8988T (cell line): Measurements from ENCODE around the gene TRPM8.
A peak's percentile ranks its signal among the peaks of the same experiment; 100 is the strongest.
"Not testable (repeated sequence)": the region's sequence is repeated elsewhere in the genome, so short reads cannot be mapped to it uniquely, and the experiment has no call there.

Experiments
- DNase-seq: peaks from one replicate; pipeline ENCODE4 v3.0.0; 2011

Gene TRPM8

DNA sequence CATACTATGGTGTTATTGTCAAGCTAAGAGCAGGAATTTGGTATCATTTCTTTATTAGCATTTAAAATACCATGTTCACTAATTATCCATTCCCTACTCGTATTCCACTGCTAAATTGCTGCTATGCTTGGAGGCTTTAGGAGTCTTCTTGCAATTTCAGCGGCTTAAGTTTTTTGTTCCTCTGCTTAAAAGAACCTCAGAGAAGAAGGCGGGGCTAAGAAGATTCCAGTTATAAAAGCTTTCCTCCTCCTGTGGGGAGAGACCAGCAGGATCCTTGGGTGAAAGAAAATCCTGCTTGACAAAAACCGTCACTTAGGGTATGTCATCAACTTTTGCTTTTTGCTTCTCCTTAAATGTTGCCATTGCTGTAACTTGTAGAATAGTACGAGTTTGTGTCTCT lies at the start of gene TRPM8:
TRPM8 (plus strand) TSS at position 258 of the 400 bp plus-strand sequence. CDS start 9,165 bp downstream, outside the sequence.
- no peak for DNase-seq

DNA sequence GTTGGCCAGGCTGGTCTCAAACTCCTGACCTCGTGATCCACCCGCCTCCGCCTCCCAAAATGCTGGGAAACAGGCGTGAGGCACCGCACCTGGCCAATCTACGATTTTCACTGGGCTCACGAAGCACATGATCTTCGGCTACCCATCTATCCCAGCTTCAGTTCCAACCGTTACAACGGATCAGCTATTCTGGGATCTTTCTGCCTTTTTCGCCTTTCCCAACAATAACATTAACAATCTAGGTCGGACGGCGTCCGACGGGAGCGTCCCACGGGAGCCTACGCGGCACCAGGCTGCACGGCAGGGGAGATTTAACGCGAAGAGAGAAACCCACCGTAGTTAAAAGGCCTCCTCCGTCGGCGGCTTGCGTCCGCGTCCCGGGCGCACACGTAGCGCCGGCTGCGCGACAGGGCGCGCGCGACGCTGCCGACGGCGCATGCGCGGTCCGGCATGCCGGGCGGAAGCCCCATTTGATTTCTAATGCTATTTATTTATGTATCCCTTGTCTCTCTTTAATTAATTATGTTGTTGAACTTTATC lies 49.1 kb upstream of the TRPM8 start, which contains the start of gene MSL3B:
MSL3B (minus strand) TSS at position 394 of the 540 bp plus-strand sequence.
- peak; percentile 49 for DNase-seq

DNA sequence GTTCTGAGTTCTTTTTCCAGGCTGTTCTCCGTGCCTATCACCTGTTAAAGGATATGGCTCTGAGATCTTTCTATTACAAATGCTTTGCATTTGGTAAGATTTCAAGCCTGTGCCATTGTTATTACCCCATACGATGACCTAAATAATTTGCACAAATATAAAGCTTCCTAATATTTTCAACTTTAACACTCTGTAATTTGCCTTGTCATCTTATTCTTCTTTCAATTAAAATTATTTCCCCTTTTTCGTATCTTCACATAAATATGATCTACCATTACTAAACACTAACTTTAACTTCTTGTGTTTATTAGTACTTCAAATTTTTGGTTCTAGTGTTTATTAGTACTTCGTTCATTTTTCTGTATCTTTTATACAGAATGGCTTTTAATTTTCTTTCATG lies 45.7 kb upstream of the TRPM8 start:
- DNase-seq, result no peak

DNA sequence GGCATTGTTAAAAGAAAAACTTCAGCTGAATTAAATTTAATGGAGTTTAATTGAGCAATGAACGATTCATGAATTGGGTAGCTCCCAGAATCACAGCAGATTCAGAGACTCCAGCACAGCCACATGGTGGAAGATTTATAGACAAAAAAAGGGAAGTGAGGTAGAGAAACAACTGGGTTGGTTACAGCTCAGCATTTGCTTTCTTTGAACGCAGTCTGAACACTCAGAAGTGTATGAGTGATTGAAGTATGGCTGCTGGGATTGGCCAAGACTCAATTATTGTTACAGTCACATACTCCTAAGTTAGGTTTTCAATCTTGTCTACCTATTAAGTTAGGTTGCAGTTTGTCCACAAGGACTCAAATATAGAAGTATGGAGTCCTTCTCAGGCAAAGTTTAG lies 45.0 kb upstream of the TRPM8 start:
- DNase-seq, result not testable (repeated sequence)

DNA sequence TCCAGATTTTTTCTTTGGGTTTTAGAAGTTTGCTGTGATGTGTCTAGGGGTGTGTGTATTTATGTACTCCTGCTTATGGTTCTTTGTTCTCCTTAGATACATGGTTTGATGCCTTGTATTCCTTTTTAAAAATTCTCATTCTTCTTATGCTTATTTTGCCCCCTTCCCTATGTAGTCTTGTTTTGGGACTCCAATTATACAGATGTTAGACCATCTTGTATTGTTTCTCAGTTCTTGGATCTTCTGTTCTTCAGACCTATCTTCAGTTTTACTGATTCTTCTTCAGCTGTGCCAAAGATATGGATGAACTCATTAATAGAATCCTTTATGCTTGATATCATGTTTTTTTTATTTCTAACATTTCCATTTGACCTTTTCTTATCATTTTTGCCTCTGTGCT lies 34.8 kb upstream of the TRPM8 start:
- no peak for DNase-seq

DNA sequence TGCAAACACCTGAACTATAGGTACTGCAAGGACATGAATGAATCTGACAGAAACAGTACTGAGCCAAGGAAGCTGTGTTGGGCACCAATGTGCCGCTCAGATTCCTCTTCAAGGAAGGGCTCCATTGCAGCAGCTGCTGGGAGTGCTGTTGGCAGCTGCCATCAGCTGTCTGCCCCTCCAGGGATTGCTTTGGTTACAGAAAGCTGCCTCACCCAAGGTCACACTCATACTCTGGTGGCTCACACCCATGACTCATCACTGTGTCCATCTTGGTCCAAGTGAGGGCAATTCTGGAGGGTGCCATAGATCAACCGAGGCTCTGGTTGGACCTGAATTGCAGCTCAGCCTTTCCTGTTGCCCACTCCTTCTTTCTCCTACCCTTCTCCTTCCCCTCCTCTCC lies 24.4 kb upstream of the TRPM8 start:
- no peak for DNase-seq

DNA sequence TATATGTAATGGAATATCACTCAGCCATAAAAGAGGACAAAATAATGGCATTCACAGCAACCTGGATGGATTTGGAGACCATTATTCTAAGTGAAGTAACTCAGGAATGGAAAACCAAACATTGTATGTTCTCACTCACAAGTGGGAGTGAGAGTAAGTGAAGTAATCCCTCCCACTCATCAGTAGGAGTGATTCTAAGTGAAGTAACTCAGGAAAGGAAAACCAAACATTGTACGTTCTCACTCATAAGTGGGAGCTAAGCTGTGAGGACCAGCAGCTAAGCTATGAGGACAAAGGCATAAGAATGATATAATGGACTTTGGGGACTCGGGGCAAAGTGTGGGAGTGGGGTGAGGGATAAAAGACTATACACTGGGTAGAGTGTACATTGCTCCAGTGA lies 20.9 kb upstream of the TRPM8 start:
- DNase-seq, result not testable (repeated sequence)

DNA sequence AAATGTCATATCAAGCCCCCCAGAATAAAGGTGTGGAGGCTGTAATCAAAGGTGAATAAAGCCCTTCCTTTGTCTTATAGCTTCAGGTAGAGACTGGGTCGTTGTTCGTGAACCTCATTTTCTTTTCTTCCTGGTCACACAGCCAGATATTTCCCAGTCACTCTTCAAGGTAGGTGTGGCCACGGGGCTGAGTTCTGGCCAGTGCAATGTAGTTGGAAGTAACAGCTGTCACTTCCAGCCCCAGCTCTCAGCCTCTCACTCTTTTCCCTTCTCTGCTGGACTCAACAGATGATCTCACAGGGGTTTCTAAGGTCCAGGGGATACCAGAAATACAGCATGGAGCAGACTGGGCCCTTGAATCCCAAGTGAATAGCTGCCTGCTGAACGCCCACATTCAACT lies 15.8 kb upstream of the TRPM8 start:
- DNase-seq, result no peak

DNA sequence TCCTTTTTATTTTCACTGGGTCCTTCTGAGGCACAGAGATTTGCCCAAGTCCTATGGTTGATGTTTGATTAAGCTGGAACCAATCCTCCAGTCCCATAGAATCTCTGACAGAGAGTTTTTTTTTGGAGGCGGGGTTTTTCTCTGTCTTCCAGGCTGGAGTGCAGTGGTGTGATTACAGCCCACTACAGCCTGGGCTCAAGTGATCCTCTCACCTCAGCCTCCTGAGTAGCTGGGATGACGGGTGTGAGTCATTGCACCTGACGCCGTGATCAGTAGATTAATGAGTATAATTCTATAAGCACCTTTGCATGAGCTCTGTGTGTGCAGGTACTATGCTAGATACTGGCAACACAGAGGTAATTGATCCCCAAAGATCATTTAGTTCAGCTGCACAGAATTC lies 15.3 kb upstream of the TRPM8 start:
- no peak for DNase-seq

DNA sequence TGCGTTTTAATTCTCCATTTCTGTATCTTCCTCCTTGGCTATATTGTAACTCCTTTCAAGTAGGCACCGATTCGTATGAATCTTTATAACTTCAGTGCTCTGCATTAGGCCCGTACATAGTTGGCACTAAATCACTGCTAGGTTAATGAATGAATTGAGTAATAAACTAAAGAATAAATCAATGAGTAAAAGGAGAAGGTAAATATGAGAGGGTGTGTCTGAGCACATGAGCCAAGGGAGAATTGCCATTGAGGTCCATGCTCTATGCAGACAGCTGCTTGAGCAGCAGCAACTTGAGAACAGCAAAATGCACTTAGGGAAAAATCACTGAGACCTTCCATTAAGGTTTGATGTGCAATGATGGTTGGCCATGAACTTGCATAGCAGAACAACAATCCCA lies 11.2 kb upstream of the TRPM8 start:
- DNase-seq, result no peak

DNA sequence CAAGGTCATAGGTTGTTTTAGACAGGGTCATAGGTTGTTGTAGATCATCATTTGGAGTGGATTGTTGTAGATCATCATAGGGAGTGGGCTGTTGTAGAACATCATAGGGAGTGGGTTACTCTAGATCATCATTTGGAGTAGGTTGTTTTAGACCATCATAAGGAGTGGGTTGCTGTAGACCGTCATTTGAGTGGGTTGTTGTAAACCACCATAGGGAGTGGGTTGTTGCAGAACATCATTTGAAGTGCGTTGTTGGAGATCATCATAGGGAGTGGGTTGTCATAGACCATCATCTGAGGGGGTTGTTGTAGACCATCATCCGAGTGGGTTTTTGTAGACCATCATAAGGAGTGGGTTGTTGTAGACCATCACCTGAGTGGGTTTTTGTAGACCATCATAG lies 9.5 kb upstream of the TRPM8 start:
- DNase-seq, result no peak

DNA sequence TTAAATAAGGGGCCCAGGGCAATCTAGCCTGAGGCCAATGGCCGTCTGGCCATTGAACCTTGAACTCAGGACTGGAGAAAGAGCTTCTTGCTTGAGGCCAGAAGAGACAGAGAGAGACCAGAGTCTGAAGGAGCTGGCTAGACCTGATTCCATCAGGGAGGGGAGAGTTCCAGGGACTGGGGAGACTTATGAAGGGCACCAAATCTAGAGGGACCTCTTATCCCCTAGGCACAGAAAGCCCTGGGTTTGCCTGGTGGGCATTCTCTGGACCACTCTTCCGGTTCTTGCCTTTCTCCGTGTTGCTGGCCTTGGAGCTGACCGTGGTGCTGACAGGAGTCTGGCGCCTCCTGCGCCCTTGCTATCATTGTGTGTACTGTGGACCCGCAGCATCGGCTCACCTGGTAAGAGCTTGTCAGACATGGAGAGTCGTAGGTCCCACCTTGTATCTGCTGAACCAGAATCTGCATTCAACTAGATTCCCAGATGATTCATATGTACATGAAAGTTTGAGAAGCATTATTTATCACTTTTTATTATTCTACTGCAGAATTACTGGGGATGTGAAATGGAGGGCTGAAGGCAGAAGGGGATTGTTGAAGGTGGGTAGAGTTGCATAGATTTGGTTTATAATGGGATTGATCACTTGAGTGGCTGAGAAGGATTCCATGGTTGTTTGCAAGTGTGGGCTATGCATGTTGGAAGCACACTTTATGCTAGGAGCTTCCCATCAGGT lies 4.3 kb upstream of the TRPM8 start:
- DNase-seq, result no peak

DNA sequence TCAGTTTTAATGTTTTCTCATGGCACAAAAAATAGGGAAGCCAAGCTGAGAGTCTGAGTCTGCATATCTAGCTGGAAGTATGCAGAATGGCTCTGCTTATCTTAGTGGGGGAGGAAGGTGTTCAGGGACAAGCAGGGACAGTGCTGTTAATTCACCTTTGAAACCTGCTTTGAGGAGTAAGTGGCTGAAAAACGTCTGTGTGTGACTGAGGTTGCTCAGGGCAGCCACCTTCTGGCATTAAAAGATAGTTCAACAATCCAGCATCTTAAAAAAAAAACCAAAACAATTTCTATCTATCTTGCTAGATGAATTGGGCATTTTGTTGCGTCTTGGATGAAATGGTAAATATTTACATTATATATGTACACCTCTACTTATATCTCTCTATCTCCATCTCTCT lies 2.0 kb upstream of the TRPM8 start:
- no peak for DNase-seq

DNA sequence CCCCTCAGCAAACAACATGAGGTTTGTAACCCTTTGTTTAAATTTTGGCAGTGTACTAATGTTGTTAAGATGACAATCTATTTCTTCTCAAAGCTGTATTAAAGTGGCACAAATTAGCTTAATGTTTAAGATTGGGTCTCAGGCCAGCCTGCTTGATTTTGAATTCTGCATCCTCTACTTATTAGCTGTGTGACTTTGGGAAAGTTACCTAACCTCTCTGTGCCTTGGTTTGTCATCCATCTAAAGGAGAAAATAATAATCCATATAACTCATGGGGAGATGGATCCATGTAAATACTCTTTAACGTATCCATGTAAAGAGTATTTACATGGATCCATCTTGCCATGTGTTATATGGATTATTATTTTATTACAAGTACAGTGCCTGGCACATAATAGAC lies 2.1 kb downstream of the TRPM8 start:
- DNase-seq, result no peak

DNA sequence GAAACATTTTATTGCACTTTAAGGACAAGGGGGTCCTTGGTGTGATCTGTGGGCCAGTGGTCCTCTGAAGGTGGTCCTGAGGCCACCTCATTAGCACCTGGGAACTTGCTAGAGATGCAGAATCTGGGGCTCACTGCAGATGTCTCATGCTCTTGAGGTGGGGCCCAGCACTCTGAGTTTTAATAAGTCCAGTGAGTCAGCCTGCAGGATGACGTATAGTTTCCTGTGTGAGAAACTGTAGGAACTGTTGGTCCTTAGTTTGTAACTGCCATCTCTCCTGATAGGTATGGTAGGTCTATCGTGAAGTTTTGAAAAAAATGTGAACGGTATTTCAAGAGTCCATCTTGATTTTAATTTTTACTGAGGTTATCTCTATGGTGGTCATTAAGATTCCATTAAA lies 2.8 kb downstream of the TRPM8 start:
- DNase-seq, result no peak

DNA sequence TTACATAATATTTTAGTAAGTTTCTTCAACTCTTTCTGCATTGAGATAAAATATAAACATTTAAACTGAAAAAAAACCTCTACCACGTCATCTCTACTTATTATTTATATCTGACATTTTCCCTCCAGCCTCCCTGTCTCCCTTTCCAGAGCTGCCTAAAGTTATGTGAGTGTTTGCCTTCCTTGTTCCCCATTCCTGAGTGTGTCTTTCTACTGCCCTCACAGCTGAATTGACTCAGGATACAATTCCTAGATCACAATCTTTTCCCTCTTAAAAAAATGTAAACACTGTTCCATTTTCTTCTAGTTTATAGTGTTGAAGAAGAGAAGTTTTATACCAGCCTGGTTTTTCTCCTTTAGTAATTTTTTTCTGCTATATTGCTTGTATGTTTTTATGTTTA lies 5.3 kb downstream of the TRPM8 start:
- DNase-seq, result no peak

DNA sequence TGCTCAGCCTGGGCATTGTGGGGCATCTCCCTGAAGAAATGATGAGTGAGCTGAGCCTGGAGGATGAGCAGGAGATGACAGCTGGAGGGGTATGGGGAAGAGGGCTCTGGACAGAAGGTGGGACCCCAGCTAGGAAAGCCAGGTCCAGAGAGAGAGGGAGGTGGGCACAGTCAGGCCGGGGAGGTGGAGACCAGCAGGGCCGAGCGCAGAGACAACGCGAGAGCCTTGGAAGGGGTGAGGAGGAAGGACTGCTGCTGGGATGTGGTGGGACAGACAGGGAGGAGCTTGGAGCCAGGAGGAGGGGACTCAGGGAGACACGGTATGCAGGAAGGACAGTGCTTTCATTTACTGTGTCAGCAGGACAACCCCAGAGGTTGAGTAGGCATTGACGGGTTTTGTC lies 8.2 kb downstream of the TRPM8 start:
- DNase-seq, result no peak

DNA sequence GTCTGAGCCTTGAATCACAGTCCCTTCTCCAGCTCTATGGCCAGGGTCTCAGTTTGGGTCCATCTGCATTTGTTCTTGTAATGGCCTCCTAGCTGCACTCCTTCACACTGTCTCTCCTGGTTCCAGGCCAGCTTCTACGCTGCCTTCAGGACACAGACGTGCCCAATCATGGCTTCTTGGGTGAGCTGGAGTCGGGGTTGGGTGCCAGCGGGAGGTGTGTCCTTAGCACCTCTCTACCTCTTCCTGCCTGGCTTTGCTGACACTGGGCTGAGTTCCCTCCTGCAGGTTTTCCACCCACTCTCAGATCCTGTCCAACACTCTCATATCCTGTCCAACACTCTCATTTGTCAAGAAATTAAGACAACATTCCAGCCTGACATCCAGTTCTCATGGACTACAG lies 9.6 kb downstream of the TRPM8 start:
- DNase-seq, result no peak

DNA sequence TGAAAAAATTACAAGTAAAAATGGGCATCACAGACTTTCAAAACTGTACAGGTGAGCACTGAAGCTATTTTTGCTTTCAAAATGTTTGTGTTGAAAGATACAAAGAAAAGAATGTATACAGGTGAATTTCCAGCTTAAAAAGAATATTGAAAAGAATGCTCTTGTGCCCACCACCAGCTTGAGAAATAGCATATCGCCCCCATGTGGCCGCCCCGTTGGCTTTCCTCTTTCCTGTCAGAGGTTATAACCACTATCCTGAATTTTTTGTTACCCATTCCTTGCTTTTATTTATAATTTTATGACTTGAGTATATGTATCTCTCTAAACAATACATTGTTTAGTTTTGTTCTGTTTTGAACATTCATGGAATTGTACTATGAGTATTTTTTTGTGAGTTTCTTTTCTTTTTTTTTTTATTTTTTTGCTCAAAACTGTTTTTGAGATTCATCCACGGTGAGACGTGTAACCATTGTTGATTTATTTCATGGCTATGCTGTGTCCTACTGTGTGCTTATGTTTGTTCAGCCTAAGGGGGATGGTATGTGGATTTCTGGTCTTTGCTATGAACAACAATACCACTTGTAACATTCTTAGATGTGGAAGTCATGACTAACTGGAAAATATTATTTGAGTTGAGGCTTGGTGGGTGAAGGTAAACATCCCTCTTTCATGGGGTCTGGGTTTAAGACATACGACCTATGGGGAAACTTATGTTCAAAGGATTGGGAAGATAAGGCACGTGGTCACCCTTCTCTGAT lies 11.6 kb downstream of the TRPM8 start:
- DNase-seq, result peak; percentile 26

DNA sequence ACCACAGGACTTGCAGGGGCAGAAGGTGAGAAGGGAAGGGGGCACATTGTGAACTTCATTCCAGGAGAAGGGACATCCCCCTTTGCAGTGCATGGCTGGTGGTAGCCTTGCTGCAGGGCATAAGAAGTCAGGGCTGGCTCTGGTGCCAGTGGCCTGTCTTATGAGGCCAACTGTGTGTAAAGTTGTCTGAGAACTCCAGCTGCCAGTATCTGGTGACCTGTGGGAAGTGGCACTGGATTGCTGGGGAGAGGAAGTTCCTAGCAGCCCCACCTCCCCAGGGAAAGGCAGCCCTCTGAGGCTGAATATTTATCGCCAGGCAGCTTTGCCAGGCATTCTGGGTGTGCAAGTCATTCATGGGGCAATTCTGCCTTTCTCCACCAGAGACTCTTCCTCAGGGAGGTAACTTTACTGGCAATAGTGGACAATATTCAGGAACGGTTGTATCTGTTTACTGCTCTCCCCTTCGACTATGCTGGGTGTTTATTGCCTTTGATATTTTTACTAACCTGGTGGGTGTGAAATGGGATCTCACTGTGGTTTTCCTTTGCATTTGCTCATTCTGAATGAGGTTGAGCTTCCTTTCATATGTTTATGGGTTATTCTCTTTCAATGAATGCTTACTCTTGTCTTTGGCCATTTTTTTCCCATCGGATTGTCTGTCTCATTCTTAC lies 12.3 kb downstream of the TRPM8 start:
- DNase-seq, result no peak

DNA sequence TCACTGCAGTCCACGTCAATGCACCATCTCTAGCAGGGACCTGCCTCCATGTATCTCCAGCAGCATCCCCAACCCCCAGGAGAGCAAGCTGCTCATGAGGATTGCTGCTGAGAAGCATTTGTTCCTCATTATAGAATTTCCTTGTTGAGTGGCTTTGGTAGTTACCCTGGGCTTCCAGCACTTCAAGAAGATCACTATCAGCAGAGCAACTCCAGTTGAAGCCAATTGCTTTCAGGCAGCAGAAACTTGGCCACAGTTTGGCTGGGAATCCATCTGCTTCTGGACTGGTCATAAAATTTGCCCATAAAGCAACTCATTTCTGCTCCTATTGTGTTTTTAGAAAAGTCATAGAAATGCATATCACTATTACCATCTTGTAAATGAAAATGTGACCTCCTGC lies 17.4 kb downstream of the TRPM8 start:
- no peak for DNase-seq

DNA sequence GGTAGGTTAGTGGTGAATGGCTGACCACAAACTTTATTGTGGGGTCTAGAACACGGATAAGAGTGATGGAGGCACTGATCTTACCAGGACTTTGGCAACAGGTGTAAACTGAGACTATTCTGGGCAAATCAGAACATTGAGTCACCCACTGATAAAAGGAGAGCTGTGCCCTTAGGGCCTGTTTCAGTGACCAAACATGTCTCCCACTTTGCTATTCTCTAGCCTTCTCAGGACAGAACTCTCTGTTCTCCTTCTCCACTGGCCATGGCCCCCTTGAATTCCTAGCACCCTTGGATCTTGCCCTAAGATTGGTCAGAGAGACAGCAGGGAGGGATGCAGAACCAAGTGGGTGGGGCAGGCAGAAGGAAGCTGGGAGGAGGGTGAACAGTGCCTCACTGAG lies 18.3 kb downstream of the TRPM8 start:
- DNase-seq, result no peak

DNA sequence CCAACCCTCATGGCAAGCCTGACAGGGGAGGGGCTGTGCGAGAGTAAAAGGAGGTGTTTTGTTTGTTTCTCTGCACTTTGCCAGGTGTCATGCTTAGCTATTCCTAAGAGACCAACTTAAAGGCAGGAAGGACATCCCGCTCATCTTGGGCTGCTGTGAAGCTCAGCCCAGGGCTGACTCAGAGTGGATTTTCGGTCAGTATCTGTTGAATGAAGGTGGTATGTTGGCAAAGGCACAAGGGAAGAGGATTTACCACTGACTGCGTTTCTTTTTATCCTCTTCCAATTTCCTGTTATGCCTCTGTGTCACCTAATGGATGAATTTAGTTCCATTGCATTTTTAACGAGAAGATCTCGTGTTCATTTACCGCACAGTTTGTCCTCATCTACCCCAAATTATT lies 18.9 kb downstream of the TRPM8 start:
- no peak for DNase-seq
